Upper lobe of right lung (tissue), 1 donor: ENCODE measurements around the gene PHACTR3. TPM values are rescaled to one million over a fixed set of nuclear protein-coding genes. Genes with fewer than 3 reads are reported as not detected.

Experiments
- ATAC-seq: fragments of 200-7000 bp; cut with Tn5 transposase; one replicate; pipeline ENCODE4 v1.9.1; 2020; ENCODE audit warnings: mild to moderate bottlenecking, moderate library complexity
- DNase-seq: peaks from one replicate; pipeline ENCODE4 v3.0.0-alpha.2; 2020
- H3K27ac ChIP-seq: fragments of 200-600 bp; one replicate; pipeline ENCODE4 v1.8.0; 2022
- H3K27me3 ChIP-seq: fragments of 200-600 bp; one replicate; pipeline ENCODE4 v1.8.0; 2022; ENCODE audit warnings: mild to moderate bottlenecking
- H3K36me3 ChIP-seq: fragments of 200-600 bp; one replicate; pipeline ENCODE4 v1.8.0; 2022
- H3K4me1 ChIP-seq: fragments of 200-600 bp; one replicate; pipeline ENCODE4 v1.8.0; 2022
- H3K4me3 ChIP-seq: fragments of 200-600 bp; one replicate; pipeline ENCODE4 v1.8.0; 2022; ENCODE audit warnings: mild to moderate bottlenecking
- H3K9me3 ChIP-seq: fragments of 200-600 bp; one replicate; pipeline ENCODE4 v1.8.0; 2022
- intact Hi-C: fragments of 100-400 bp; cut with DNase I; formaldehyde crosslinking; loops from one replicate; pipeline ENCODE4 v1.11.0; 2022
- total RNA-seq: library from RNA; stranded (reverse); fragmentation: NEBNext Ultra II Directional; extraction: Animal tissue kit (Norgen Biotek cat#: 25700); gene quantifications from one replicate; pipeline ENCODE4 v1.2.1, GENCODE V29; 2021
- TF ChIP-seq, protein P1 (sequence below): fragments of 200-600 bp; IDR thresholded peaks from one replicate; pipeline ENCODE4 v1.8.0; 2022; ENCODE audit warnings: antibody characterized with exemption
- donor health status: DM: no; HTN: yes; CAD: no; lungs with severe emphysema.

The PHACTR3 gene
- total RNA-seq, 1 donor from 2014 or later, result 18.2 TPM

DNA sequence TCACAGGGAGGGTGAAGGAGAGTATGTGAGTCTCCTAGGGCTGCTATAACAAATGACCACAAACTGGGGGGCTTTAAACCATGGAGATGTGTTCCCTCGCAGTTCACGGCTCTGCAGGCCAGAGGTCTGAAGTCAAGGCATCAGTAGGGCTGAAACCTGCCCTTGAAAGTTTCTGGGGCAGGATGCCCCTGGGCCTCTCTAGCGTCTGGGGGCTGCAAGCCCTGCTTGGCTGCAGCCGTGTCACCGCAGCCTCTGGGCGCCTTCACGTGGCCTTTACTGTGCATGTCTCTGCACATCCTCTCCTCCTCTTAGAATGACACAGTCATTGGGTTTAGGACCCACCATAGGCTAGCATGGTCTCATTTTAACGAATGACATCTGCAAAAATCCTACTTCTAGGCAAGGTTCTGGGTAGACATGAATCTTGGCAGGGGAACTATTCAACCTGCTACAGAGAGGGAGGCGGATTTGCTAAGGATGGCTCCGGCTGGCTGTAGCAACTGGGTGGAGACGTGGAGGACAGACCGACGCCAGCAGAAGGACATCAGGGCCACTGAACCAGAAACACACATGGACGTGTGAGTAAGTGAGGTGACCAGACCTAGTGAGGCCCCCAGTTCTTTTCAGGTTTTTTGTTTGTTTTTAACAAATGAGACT is 58.6 kb downstream of the PHACTR3 start:
- no peaks in the 10 kb centered on the region for H3K36me3 ChIP-seq
- H3K27me3 ChIP-seq, result peaks cover 4% of the 10 kb centered on the region
- ATAC-seq, result no peak
- H3K27ac ChIP-seq, result no peak overlapping the region
- H3K9me3 ChIP-seq, result peaks cover 7% of the 10 kb centered on the region
- DNase-seq, result no peak
- H3K4me3 ChIP-seq, result no peak overlapping the region
- intact Hi-C loops, result no loop called here
- TF ChIP-seq, protein P1, sequence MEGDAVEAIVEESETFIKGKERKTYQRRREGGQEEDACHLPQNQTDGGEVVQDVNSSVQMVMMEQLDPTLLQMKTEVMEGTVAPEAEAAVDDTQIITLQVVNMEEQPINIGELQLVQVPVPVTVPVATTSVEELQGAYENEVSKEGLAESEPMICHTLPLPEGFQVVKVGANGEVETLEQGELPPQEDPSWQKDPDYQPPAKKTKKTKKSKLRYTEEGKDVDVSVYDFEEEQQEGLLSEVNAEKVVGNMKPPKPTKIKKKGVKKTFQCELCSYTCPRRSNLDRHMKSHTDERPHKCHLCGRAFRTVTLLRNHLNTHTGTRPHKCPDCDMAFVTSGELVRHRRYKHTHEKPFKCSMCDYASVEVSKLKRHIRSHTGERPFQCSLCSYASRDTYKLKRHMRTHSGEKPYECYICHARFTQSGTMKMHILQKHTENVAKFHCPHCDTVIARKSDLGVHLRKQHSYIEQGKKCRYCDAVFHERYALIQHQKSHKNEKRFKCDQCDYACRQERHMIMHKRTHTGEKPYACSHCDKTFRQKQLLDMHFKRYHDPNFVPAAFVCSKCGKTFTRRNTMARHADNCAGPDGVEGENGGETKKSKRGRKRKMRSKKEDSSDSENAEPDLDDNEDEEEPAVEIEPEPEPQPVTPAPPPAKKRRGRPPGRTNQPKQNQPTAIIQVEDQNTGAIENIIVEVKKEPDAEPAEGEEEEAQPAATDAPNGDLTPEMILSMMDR, result no peak
- no peaks in the 10 kb centered on the region for H3K4me1 ChIP-seq

DNA sequence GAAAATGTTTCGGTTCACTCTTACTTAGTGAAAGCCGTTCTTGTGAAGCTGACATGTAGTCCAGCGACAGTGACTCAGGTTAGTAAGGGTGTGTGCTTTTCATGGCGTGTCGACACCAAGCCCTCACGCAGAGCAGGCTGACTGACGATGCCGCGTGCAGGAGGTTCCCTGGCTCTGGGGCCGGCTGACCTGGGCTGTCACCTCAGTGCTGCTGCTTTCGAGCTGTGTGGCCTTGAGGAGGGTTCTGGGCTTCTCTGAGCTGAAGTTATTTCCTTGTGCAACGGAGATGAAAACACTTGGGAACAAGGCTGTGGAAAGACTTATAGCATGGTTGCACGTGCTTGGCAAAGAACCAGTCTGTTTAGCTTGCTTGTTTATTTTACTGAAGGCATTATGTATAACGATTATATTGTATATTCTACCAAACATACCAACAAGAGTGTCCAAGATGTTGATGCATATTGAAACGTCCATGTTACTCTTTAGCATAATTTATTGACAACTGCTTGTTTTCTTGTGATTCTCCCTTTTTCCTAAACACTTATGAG is 59.2 kb downstream of the PHACTR3 start:
- Histone ChIP-seq H3K36me3 (no peaks in the 10 kb centered on the region), H3K27me3 (peaks cover 4% of the 10 kb centered on the region), H3K27ac (no peak overlapping the region), H3K4me1 (no peaks in the 10 kb centered on the region), H3K9me3 (peaks cover 2% of the 10 kb centered on the region), H3K4me3 (no peak overlapping the region)
- intact Hi-C loops, result no loop called here
- ATAC-seq, result no peak
- no peak for DNase-seq
- TF ChIP-seq, protein P1, result no peak

DNA sequence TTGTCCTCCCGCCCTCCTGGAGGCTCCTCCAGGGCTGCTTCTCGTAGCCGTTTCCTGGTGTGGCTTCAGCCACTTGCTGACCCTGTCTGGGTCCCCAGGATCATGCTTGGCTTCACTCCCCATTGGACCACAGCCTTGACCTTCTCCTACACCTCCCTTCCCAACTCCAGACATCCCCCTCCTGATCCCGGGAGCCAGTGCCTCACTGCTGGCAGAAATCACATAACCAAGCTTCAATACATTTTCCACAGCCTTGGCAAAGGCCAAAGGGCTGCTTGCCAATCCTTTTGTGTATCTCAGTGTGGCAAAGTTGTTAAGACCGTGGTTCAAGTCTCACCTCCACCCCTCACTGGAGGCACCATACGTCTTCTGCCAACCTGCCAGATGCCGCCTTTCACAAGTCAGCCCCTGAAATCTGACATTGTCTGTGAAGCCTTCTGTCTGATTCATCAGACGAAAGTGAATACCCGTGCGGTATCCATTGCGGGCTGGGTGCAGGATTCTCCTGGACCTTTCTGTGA is 60.1 kb downstream of the PHACTR3 start:
- no peaks in the 10 kb centered on the region for H3K4me1 ChIP-seq
- H3K9me3 ChIP-seq, result no peaks in the 10 kb centered on the region
- intact Hi-C loops, result no loop called here
- no peak overlapping the region for H3K4me3 ChIP-seq
- TF ChIP-seq, protein P1, result no peak
- no peaks in the 10 kb centered on the region for H3K36me3 ChIP-seq
- no peak overlapping the region for H3K27ac ChIP-seq
- no peak for ATAC-seq
- H3K27me3 ChIP-seq, result peaks cover 4% of the 10 kb centered on the region
- no peak for DNase-seq

DNA sequence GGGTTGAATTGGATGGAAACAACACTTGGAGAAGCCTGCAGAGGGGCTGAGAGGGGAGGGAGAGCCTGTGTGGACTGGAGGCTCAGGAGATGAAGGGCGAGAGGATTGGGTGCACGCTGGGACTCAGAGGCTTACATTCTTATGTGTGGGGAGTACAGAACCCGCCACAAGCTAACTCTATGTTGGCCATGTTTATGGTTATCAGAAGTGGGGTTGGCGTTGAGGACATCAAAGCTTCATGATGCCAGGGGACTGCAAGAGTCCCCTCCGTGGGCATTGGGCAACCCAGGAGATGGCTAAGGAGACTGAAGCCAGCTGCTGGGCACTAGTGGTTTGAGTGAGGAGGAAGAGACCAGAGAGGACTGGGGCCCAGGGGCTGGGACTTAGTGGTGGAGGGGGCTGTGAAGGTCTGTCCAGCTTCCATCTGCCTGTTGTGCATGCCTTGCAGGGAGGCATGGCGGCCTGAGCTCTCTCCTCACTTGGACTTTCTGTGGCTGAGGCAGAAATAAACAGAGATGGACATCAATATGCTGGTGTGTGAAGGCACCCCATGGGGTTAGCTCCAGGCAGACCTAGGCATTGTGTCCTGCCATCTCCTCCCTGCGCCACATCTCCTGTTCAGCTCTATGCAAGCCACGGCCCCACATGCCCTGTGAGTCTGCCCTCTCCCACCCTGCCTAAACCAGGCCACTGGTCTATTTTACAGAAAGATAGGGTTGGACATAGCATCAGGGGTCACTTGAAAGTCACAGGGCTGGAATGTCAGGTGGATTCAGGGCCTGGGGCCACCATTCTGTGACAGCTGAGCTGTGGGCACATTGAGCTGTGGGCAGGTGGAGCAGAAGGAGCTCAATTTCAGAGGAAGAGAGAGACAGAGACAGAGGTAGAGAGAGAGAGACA is 61.6 kb downstream of the PHACTR3 start:
- Histone ChIP-seq H3K4me3 (no peak overlapping the region), H3K36me3 (no peaks in the 10 kb centered on the region), H3K4me1 (no peaks in the 10 kb centered on the region), H3K27me3 (peaks cover 4% of the 10 kb centered on the region), H3K9me3 (no peaks in the 10 kb centered on the region), H3K27ac (no peak overlapping the region)
- DNase-seq (no peak), ATAC-seq (no peak)
- TF ChIP-seq, protein P1, result no peak
- intact Hi-C loops, result no loop called here

DNA sequence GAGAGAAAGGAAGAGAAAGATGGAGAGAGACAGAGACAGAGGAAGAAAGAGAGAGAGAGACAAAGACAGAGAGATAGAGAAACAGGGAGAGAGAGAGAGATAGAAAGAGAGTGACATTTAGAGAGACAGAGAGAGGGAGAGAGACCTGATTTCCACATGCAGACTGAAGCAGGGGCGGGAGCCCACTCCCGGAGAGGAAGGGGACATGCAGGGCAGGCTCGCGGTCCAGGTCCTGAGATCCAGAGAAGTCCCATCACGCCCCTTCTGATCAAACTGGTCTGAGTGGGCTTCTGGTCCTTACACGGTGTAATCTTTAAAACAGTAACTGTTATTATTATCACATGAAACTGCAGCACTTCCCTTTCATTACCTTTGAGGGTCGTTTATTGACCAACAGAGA is 62.2 kb downstream of the PHACTR3 start:
- H3K27me3 ChIP-seq, result peaks cover 2% of the 10 kb centered on the region
- H3K4me1 ChIP-seq, result no peaks in the 10 kb centered on the region
- no peaks in the 10 kb centered on the region for H3K9me3 ChIP-seq
- no peak overlapping the region for H3K4me3 ChIP-seq
- H3K36me3 ChIP-seq, result no peaks in the 10 kb centered on the region
- DNase-seq, result no peak
- ATAC-seq, result no peak
- TF ChIP-seq, protein P1, result no peak
- H3K27ac ChIP-seq, result no peak overlapping the region
- intact Hi-C loops, result no loop called here
